Measurements from ENCODE around the gene SNX10.

The SNX10 gene

GRCh38 chr7:26360650-26361049 lies 69.0 kb downstream of the SNX10 start:
- peaks cover 9% of the 10 kb centered on the region for H3K4me1 Mint-ChIP-seq
- peaks cover 4% of the 10 kb centered on the region for H3K27me3 Mint-ChIP-seq (ENCODE audit: low read depth)
- no peaks in the 10 kb centered on the region for H3K36me3 Mint-ChIP-seq (ENCODE audit: low read depth)
- no peak overlapping the region for H3K27ac Mint-ChIP-seq
- TF ChIP-seq CTCF (IDR thresholded peaks at IDR 0.05; ENCODE audit: unreplicated experiment in 3 of 3): no peak
- H3K9me3 Mint-ChIP-seq: no peaks in the 10 kb centered on the region
- H3K4me3 Mint-ChIP-seq: no peak overlapping the region

GRCh38 chr7:26361637-26362036 lies 70.0 kb downstream of the SNX10 start:
- no peaks in the 10 kb centered on the region for H3K36me3 Mint-ChIP-seq (ENCODE audit: low read depth)
- H3K27me3 Mint-ChIP-seq (ENCODE audit: low read depth): peaks cover 4% of the 10 kb centered on the region
- no peaks in the 10 kb centered on the region for H3K9me3 Mint-ChIP-seq
- no peak for TF ChIP-seq CTCF (IDR thresholded peaks at IDR 0.05; ENCODE audit: unreplicated experiment in 3 of 3)
- H3K4me3 Mint-ChIP-seq: no peak overlapping the region
- peaks cover 11% of the 10 kb centered on the region for H3K4me1 Mint-ChIP-seq
- H3K27ac Mint-ChIP-seq: no peak overlapping the region

GRCh38 chr7:26363465-26363864 lies 71.8 kb downstream of the SNX10 start:
- H3K27me3 Mint-ChIP-seq (ENCODE audit: low read depth): no peaks in the 10 kb centered on the region
- H3K4me1 Mint-ChIP-seq: peaks cover 16% of the 10 kb centered on the region
- H3K27ac Mint-ChIP-seq: no peak overlapping the region
- TF ChIP-seq CTCF (IDR thresholded peaks at IDR 0.05; ENCODE audit: unreplicated experiment in 3 of 3): no peak
- no peaks in the 10 kb centered on the region for H3K9me3 Mint-ChIP-seq
- H3K4me3 Mint-ChIP-seq: no peak overlapping the region
- no peaks in the 10 kb centered on the region for H3K36me3 Mint-ChIP-seq (ENCODE audit: low read depth)

GRCh38 chr7:26365077-26365900 lies 73.6 kb downstream of the SNX10 start:
- Mint-ChIP-seq H3K36me3 (ENCODE audit: low read depth) (no peaks in the 10 kb centered on the region), H3K9me3 (no peaks in the 10 kb centered on the region), H3K27me3 (ENCODE audit: low read depth) (peaks cover 4% of the 10 kb centered on the region), H3K27ac (peak overlapping the region; percentile 70 to 96 (median 88)), H3K4me3 (peak overlapping the region; percentile 58 to 71 (median 61)), H3K4me1 (peaks cover 20% of the 10 kb centered on the region)
- peak; percentile 79 to 92 (median 87) for TF ChIP-seq CTCF (IDR thresholded peaks at IDR 0.05; ENCODE audit: unreplicated experiment in 3 of 3)

- no peaks in the 10 kb centered on the region for H3K9me3 Mint-ChIP-seq
- no peak for TF ChIP-seq CTCF (IDR thresholded peaks at IDR 0.05; ENCODE audit: unreplicated experiment in 3 of 3)
- peaks cover 20% of the 10 kb centered on the region for H3K4me1 Mint-ChIP-seq
- H3K27me3 Mint-ChIP-seq (ENCODE audit: low read depth): peaks cover 4% of the 10 kb centered on the region
- H3K27ac Mint-ChIP-seq: peak overlapping the region; percentile 70 to 96 (median 88)
- H3K4me3 Mint-ChIP-seq: peak overlapping the region; percentile 58 to 71 (median 61)
- no peaks in the 10 kb centered on the region for H3K36me3 Mint-ChIP-seq (ENCODE audit: low read depth)
These were observed 74.2 kb downstream of the SNX10 start for GRCh38 chr7:26365901-26366275.

- H3K9me3 Mint-ChIP-seq: no peaks in the 10 kb centered on the region
- peaks cover 12% of the 10 kb centered on the region for H3K27me3 Mint-ChIP-seq (ENCODE audit: low read depth)
- peak overlapping the region; percentile 48 to 80 (median 72) for H3K27ac Mint-ChIP-seq
- peaks cover 2% of the 10 kb centered on the region for H3K36me3 Mint-ChIP-seq (ENCODE audit: low read depth)
- H3K4me3 Mint-ChIP-seq: no peak overlapping the region
- no peak for TF ChIP-seq CTCF (IDR thresholded peaks at IDR 0.05; ENCODE audit: unreplicated experiment in 3 of 3)
- peaks cover 22% of the 10 kb centered on the region for H3K4me1 Mint-ChIP-seq
These were observed 75.6 kb downstream of the SNX10 start for GRCh38 chr7:26367219-26367711.

Measured in nephron (organoid).